HG03457 (cell line): ENCODE results near the gene NKD2.

Experiments
- ATAC-seq: cut with Tn5 transposase; IDR thresholded peaks from one replicate; pipeline ENCODE4 v1.9.1; 2021; ENCODE audit warnings: moderate number of reproducible peaks; ENCODE audit not compliant: unreplicated experiment

The NKD2 gene

DNA sequence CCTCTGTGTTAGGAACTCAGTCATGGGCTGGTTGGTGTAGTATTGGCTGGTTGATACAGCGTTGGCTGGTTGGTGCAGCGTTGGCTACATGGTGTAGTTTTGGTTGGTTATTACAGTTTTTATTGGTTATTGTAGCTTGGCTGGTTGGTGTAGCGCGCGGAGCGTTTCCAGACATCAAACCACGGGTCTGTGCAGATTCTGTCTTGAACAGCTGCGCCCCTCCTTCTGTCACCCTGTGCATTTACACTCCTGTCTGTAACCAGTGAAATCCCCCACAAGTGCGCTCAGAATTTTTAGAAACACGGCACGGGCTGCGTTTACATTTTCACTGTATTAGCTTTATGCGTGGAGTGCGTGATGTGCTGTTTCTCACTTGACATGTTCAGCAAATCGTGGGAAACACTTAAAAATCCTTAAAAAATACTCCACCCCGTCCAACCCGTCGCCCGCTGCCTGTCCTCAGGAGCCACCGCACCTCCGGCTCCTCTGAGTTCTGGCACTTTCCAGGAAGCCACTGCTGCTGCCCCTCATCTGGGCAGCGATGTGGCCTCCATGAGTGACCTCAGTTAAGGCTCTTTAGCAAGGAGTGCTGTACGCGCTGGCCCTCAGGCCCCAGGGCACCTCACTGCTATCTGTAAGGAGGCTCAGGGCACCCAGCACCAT lies 20.8 kb downstream of the NKD2 start:
- ATAC-seq: no peak

GRCh38 chr5:1029945-1030625 lies 21.5 kb downstream of the NKD2 start:
- ATAC-seq: no peak

- no peak for ATAC-seq
These were observed 22.2 kb downstream of the NKD2 start for GRCh38 chr5:1030801-1031271.

DNA sequence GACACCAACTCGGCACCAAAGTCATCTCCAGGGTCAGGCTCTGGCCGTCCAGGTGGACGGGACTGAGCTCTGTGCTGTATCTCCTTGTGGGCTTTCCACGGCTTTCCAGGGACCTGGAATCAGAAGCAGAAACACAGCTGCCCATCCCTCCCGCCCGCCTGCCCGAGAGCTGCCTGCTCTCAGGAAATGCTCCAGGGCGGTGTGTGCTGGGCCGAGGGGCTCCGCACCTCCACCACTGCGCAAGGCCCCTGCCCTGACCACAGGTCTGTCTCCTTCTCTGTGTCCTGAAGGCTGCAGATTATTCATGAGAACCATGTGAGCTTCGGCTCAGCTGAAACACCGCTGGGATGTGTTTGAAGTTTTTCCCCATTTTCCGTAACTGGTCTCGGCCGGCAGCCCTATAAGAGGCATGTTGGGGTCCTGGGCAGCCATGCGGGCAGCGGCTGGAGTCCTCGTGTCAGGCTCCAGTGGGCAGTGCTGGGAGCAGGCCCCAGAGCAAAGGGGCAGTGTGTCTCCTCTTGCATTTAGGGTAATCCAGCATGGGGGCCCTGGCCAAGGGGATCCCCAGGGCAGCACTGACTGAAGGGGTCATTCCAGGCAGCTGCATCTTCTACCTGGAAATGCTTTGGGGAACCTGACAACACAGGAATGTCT lies 22.8 kb downstream of the NKD2 start:
- no peak for ATAC-seq

DNA sequence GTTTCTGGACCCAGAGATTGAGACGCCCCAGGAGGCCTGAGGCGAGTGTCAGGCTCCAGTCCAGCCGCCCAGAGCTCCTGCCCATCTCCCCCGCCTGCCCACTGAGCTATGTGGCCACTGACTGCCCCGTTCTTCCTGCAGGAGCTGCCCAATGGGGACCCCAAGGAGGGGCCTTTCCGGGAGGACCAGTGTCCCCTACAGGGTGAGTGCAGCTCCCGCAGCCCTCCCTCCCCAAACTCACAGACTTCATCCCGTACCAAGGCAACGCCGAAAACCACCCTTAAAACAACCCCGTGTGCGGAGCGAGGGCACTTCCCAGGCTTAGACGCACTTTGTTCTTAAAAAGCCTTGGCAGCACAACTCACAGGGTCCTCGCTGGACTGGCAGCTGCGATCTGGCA lies 23.4 kb downstream of the NKD2 start:
- ATAC-seq: no peak

GRCh38 chr5:1032551-1033027 lies 24.0 kb downstream of the NKD2 start:
- no peak for ATAC-seq

- no peak for ATAC-seq
These were observed 24.6 kb downstream of the NKD2 start for GRCh38 chr5:1033178-1033577.

DNA sequence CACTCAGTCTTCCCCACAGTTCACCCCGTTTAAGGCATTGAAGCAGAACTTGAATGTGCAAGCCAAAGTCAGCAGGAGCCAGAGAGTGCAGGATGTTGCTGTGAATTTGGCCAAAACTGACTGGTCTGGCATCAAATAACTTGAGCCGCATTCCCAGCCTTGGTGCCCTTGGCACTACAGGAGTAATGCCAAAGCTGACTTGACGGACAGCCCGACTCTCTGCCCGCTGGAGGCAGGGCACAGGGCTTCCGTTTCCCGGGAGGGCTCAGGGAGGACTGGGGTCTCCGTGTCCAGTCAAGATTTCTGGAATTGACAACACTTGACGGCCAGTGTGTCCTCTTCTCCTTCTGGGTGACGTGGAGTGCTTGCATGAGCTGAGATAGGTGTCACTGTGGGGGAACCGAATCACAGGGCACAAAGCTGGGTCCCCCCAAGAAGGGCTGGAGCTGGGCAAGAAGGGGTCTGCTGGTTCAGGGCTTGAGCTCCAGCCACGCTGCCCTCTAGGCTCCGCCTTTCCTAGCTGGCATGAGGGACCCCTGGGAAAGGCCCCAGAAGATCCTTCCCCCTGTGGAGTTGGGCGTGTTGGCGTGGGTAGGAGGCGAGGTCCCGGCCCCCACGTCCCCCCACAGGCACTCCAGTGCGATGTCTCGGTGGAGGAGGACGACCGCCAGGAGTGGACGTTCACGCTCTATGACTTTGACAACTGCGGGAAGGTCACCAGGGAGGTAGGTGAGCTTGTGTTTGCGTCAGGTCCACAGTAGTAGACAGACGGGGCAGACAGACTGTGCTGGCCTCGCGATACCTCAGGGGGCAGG lies 25.2 kb downstream of the NKD2 start:
- no peak for ATAC-seq

DNA sequence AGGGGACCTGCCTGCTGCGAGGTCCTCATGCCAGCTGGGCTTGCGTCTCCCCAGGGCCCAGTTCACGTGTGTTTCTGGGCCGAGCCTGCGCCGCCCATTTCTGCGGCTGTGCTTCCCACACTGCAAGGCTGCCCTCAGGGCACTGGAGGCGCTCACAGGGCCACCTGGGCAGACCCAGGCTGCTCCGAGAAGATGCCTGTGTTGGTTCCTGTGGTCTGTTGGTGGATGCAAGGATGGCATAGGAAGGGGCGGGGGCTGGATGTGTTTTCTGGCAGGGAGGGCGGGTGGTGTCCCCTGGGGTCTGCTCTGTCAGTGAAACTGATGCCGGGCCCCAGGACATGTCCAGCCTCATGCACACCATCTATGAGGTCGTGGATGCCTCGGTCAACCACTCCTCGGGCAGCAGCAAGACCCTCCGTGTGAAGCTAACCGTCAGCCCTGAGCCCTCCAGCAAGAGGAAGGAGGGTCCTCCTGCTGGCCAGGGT lies 25.9 kb downstream of the NKD2 start:
- no peak for ATAC-seq

- no peak for ATAC-seq
These were observed 26.4 kb downstream of the NKD2 start for GRCh38 chr5:1034986-1035385.

DNA sequence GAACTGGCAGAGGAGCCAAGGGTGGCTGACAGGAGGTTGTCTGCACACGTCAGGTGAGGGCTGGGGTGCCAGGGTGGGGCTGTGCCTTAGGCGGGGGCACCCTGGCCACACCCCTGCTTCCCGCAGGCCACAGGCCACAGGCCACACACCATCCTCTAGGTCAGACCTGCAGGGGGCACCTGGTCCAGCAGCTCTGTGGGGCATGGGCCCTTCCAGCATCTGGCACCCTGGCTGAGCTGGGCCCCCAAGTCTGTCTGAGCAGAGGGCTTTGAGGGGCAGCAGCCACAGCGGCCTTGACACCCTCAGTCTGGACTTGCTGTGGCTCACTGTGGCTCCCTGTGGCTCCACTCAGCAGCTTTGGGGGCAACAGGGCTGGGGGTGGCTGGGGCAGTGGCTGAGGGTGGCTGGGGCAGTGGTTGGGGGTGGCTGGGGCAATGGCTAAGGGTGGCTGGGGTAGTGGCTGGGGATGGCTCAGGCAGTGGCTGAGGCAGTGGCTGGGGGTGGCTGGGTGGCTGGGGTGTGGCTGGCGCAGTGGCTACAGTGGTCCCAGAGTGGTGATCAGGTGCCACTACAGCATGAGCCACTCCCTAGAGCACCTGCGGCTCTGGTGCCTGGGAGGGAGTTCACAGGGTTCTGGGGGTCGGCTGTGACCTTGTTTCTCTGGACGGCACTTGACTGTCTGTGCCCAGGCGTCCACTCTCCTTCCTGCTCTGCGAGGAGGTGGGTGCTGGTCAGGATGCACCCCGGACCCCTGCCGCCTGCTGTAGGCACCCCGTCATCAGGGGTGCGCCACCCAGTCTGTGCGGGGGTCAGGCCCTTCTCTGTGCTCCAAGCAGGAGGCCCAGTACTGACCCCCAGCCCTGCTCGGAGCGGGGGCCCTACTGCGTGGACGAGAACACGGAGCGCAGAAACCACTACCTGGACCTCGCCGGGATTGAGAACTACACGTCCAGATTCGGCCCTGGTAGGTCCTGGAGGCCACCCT lies 27.1 kb downstream of the NKD2 start:
- ATAC-seq: no peak

GRCh38 chr5:1036504-1037122 lies 28.0 kb downstream of the NKD2 start:
- ATAC-seq: no peak

DNA sequence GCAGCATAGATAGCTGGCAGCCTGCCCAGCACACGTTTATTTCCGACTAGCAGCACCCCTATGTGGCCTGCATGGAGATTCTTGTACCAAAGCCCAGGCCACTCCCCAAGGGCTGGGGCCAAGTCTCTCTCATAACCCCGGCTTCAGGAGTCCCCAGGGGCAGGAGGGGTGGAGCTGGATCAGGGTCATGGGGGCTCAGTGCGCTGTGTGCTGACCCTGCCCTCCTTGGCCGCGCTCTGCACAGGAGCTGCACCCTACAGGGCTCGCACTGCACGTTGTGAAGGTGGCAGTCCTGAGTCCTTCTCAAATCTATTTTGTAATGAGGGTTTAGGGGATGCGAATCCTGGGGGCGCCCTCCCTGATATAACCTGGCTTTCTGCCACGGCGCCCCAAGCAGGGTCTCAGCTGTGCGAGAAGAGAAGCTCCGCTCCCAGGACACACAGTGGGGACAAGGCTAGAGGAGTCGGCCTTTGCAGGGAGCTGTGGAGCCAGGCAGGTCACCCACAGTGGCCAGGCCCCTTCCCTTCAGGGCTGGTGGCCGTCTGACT lies 28.6 kb downstream of the NKD2 start:
- ATAC-seq: no peak

DNA sequence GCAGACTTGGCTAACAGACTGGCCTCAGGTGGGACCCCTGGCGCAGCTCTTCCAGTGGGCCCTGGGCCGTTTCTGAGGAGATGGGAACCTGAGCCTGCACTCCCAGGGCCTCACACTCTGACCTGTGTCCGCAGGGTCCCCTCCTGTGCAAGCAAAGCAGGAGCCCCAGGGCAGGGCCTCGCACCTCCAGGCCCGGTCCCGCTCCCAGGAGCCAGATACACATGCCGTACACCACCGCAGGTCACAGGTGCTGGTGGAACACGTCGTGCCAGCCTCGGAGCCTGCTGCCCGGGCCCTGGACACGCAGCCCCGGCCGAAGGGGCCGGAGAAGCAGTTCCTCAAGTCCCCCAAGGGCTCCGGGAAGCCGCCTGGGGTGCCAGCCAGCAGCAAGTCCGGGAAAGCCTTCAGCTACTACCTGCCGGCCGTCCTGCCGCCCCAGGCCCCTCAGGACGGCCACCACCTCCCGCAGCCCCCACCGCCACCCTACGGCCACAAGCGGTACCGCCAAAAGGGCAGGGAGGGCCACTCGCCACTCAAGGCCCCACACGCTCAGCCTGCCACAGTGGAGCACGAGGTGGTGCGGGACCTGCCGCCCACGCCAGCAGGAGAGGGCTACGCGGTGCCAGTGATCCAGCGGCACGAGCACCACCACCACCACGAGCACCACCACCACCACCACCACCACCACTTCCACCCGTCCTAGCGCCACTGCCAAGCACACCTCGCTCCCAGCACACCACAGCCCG lies 29.2 kb downstream of the NKD2 start:
- no peak for ATAC-seq

GRCh38 chr5:1038417-1039209 lies 30.0 kb downstream of the NKD2 start:
- no peak for ATAC-seq

DNA sequence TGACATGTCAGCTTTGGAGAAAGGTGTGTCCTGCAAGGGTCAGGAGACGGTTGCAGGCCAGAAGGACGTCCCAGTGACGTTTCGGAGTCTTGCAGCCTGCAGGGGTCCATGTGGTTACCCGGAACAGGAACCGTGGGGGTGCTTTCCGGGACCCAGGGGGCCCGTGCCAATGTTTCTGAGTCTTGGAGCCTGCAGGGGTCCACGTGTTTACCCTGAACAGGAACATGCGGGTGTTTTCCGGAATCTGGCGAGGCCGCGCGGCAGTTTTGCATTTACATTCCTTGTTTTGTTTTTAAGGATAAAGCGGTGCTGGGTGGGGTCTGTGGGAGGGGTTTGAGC lies 30.6 kb downstream of the NKD2 start:
- no peak for ATAC-seq

GRCh38 chr5:1039706-1040260 lies 31.2 kb downstream of the NKD2 start:
- no peak for ATAC-seq
